ENCODE results near the gene ZNF366. TPM values are rescaled to one million over a fixed set of nuclear protein-coding genes. Genes with fewer than 3 reads are reported as not detected.

Gene ZNF366
- total and polyA plus RNA-seq, 2 donors = 2.9 to 3.3 TPM

GRCh38 chr5:72441862-72442540 is 65.2 kb downstream of the ZNF366 start:
- no peak for DNase-seq (ENCODE audit: extremely low spot score)
- H3K27ac ChIP-seq (ENCODE audit: low read depth) = no peak overlapping the region
- 94% methylated on average over 3 of the region's 3 CpGs for WGBS
- H3K4me1 ChIP-seq (ENCODE audit: insufficient read depth) = no peaks in the 10 kb centered on the region
- no peaks in the 10 kb centered on the region for H3K36me3 ChIP-seq (ENCODE audit: insufficient read depth)
- no peak overlapping the region for H3K4me3 ChIP-seq (ENCODE audit: low read depth, low read length)

GRCh38 chr5:72441094-72441723 is 66.0 kb downstream of the ZNF366 start:
- no peak overlapping the region for H3K27ac ChIP-seq (ENCODE audit: low read depth)
- H3K4me3 ChIP-seq (ENCODE audit: low read depth, low read length) = no peak overlapping the region
- WGBS = 93% methylated on average over 4 of the region's 4 CpGs
- DNase-seq (ENCODE audit: extremely low spot score) = no peak
- H3K36me3 ChIP-seq (ENCODE audit: insufficient read depth) = no peaks in the 10 kb centered on the region
- H3K4me1 ChIP-seq (ENCODE audit: insufficient read depth) = no peaks in the 10 kb centered on the region

GRCh38 chr5:72440207-72440638 is 67.0 kb downstream of the ZNF366 start:
- H3K4me1 ChIP-seq (ENCODE audit: insufficient read depth) = no peaks in the 10 kb centered on the region
- no peak for DNase-seq (ENCODE audit: extremely low spot score)

GRCh38 chr5:72439192-72439591 is 68.0 kb downstream of the ZNF366 start:
- no peak overlapping the region for H3K27ac ChIP-seq (ENCODE audit: low read depth)
- no peak for DNase-seq (ENCODE audit: extremely low spot score)
- H3K4me1 ChIP-seq (ENCODE audit: insufficient read depth) = no peaks in the 10 kb centered on the region
- no peaks in the 10 kb centered on the region for H3K36me3 ChIP-seq (ENCODE audit: insufficient read depth)
- 77% methylated on average over 4 of the region's 4 CpGs for WGBS
- no peak overlapping the region for H3K4me3 ChIP-seq (ENCODE audit: low read depth, low read length)

More at GRCh38 chr5:72440207-72440638, 67.0 kb downstream of the ZNF366 start:
- WGBS = 59% methylated on average over 1 of the region's 1 CpG
- Histone ChIP-seq H3K27ac (ENCODE audit: low read depth) (no peak overlapping the region), H3K4me3 (ENCODE audit: low read depth, low read length) (no peak overlapping the region), H3K36me3 (ENCODE audit: insufficient read depth) (no peaks in the 10 kb centered on the region)

- Histone ChIP-seq H3K36me3 (ENCODE audit: insufficient read depth) (no peaks in the 10 kb centered on the region), H3K4me3 (ENCODE audit: low read depth, low read length) (no peak overlapping the region), H3K4me1 (ENCODE audit: insufficient read depth) (no peaks in the 10 kb centered on the region), H3K27ac (ENCODE audit: low read depth) (no peak overlapping the region)
- 92% methylated on average over 3 of the region's 3 CpGs for WGBS
- no peak for DNase-seq (ENCODE audit: extremely low spot score)
These were observed 69.1 kb downstream of the ZNF366 start for GRCh38 chr5:72438141-72438540.

GRCh38 chr5:72436796-72437471 is 70.3 kb downstream of the ZNF366 start:
- no peak overlapping the region for H3K4me3 ChIP-seq (ENCODE audit: low read depth, low read length)
- no peaks in the 10 kb centered on the region for H3K4me1 ChIP-seq (ENCODE audit: insufficient read depth)
- WGBS = 87% methylated on average over 3 of the region's 3 CpGs
- H3K36me3 ChIP-seq (ENCODE audit: insufficient read depth) = no peaks in the 10 kb centered on the region
- DNase-seq (ENCODE audit: extremely low spot score) = no peak
- H3K27ac ChIP-seq (ENCODE audit: low read depth) = no peak overlapping the region

GRCh38 chr5:72434781-72435437 is 72.3 kb downstream of the ZNF366 start:
- H3K27ac ChIP-seq (ENCODE audit: low read depth) = no peak overlapping the region
- H3K4me1 ChIP-seq (ENCODE audit: insufficient read depth) = no peaks in the 10 kb centered on the region
- no peak overlapping the region for H3K4me3 ChIP-seq (ENCODE audit: low read depth, low read length)
- DNase-seq (ENCODE audit: extremely low spot score) = no peak
- H3K36me3 ChIP-seq (ENCODE audit: insufficient read depth) = no peaks in the 10 kb centered on the region
- 59% methylated on average over 3 of the region's 3 CpGs for WGBS

- no peaks in the 10 kb centered on the region for H3K4me1 ChIP-seq (ENCODE audit: insufficient read depth)
- H3K4me3 ChIP-seq (ENCODE audit: low read depth, low read length) = no peak overlapping the region
- 42% methylated on average over 5 of the region's 5 CpGs for WGBS
These were observed 73.0 kb downstream of the ZNF366 start for GRCh38 chr5:72434056-72434780.

GRCh38 chr5:72433522-72433921 is 73.7 kb downstream of the ZNF366 start:
- Histone ChIP-seq H3K4me1 (ENCODE audit: insufficient read depth) (no peaks in the 10 kb centered on the region), H3K27ac (ENCODE audit: low read depth) (no peak overlapping the region), H3K4me3 (ENCODE audit: low read depth, low read length) (no peak overlapping the region), H3K36me3 (ENCODE audit: insufficient read depth) (no peaks in the 10 kb centered on the region)
- no peak for DNase-seq (ENCODE audit: extremely low spot score)
- 42% methylated on average over 1 of the region's 1 CpG for WGBS

More at GRCh38 chr5:72434056-72434780, 73.0 kb downstream of the ZNF366 start:
- DNase-seq (ENCODE audit: extremely low spot score) = no peak
- Histone ChIP-seq H3K36me3 (ENCODE audit: insufficient read depth) (no peaks in the 10 kb centered on the region), H3K27ac (ENCODE audit: low read depth) (no peak overlapping the region)

- DNase-seq (ENCODE audit: extremely low spot score) = no peak
- Histone ChIP-seq H3K4me3 (ENCODE audit: low read depth, low read length) (no peak overlapping the region), H3K27ac (ENCODE audit: low read depth) (no peak overlapping the region), H3K36me3 (ENCODE audit: insufficient read depth) (no peaks in the 10 kb centered on the region), H3K4me1 (ENCODE audit: insufficient read depth) (peaks cover 2% of the 10 kb centered on the region)
- WGBS = 47% methylated on average over 1 of the region's 1 CpG
These were observed 78.5 kb downstream of the ZNF366 start for GRCh38 chr5:72428669-72429068.

GRCh38 chr5:72427488-72428437 is 79.4 kb downstream of the ZNF366 start:
- Histone ChIP-seq H3K4me3 (ENCODE audit: low read depth, low read length) (no peak overlapping the region), H3K36me3 (ENCODE audit: insufficient read depth) (no peaks in the 10 kb centered on the region), H3K27ac (ENCODE audit: low read depth) (no peak overlapping the region), H3K4me1 (ENCODE audit: insufficient read depth) (peaks cover 2% of the 10 kb centered on the region)
- WGBS = 27% methylated on average over 6 of the region's 6 CpGs
- DNase-seq (ENCODE audit: extremely low spot score) = no peak

- Histone ChIP-seq H3K4me1 (ENCODE audit: insufficient read depth) (peaks cover 2% of the 10 kb centered on the region), H3K27ac (ENCODE audit: low read depth) (no peak overlapping the region), H3K36me3 (ENCODE audit: insufficient read depth) (no peaks in the 10 kb centered on the region), H3K4me3 (ENCODE audit: low read depth, low read length) (no peak overlapping the region)
- no peak for DNase-seq (ENCODE audit: extremely low spot score)
- 42% methylated on average over 2 of the region's 2 CpGs for WGBS
These were observed 80.2 kb downstream of the ZNF366 start for GRCh38 chr5:72427016-72427415.

Data from urinary bladder (tissue), 4 donors.